Testis (tissue), 3 donors: ENCODE results near the gene TGM5. TPM values are rescaled to one million over a fixed set of nuclear protein-coding genes. Genes with fewer than 3 reads are reported as not detected.

Experiments used
- DNase-seq: peaks from one replicate; pipeline ENCODE4 v3.0.0-alpha.2; 2019
- H3K27ac ChIP-seq, 2 donors: fragments of 200-600 bp; sonication (generic); one replicate each; pipeline ENCODE4 v1.5.1; 2019
- H3K27me3 ChIP-seq: fragments of 200-600 bp; sonication (generic); one replicate; pipeline ENCODE4 v1.5.1; 2019
- H3K36me3 ChIP-seq: fragments of 200-600 bp; sonication (generic); one replicate; pipeline ENCODE4 v1.5.1; 2017; ENCODE audit warnings: low read depth; ENCODE audit errors: missing control alignments
- H3K4me1 ChIP-seq: fragments of 200-600 bp; sonication (generic); one replicate; pipeline ENCODE4 v1.5.1; 2019
- H3K4me3 ChIP-seq, 2 donors: fragments of 200-600 bp; sonication (generic); one replicate each; pipeline ENCODE4 v1.5.1; 2017 to 2019
- H3K9me3 ChIP-seq: fragments of 200-600 bp; sonication (generic); one replicate; pipeline ENCODE4 v1.5.1; 2017
- POLR2A ChIP-seq: fragments of 450-650 bp; IDR thresholded peaks from one replicate; pipeline ENCODE4 v1.6.1; 2017; ENCODE audit warnings: antibody characterized with exemption, mild to moderate bottlenecking, moderate library complexity
- WGBS, 2 donors: methylation state at CpG; one replicate each; pipeline ENCODE4 v1.1.5; 2018; 5-methylcytosine and 5-hydroxymethylcytosine counted together
- intact Hi-C: fragments of 100-400 bp; cut with DNase I; formaldehyde crosslinking; loops from one replicate; pipeline ENCODE4 v1.15.1; 2023; ENCODE audit warnings: low total_unique reads
- polyA plus RNA-seq: library from polyadenylated mRNA; stranded (reverse); fragments of 350-450 nt; fragmentation: Illumina TruSeq; extraction: RNeasy Lipid Tissue Mini Kit (QIAGEN cat#74804); gene quantifications from one replicate; pipeline ENCODE4 v1.2.3, GENCODE V29; 2014; ENCODE audit warnings: low read depth, low replicate concordance; ENCODE audit not compliant: insufficient read depth
- total RNA-seq, 2 donors: library from RNA; depleted of rRNA; stranded (reverse); fragments of >200 nt; gene quantifications; one replicate each; pipeline ENCODE4 v1.2.3, GENCODE V29; 2016
- TF ChIP-seq, protein P1 (sequence below), 3 experiments: fragments of 450-650 bp in 2 of 3; fragments of 200-600 bp in 1 of 3; sonication (generic) in 1 of 3; IDR thresholded peaks; one replicate each; pipeline ENCODE4 v1.5.1; 2016 to 2019; ENCODE audit warnings: antibody characterized with exemption in 3 of 3, mild to moderate bottlenecking in 2 of 3, moderate library complexity in 1 of 3

TGM5 gene
- total and polyA plus RNA-seq, 3 donors from 2014 or later = 0.24 to 2.1 (median 0.43) TPM

DNA sequence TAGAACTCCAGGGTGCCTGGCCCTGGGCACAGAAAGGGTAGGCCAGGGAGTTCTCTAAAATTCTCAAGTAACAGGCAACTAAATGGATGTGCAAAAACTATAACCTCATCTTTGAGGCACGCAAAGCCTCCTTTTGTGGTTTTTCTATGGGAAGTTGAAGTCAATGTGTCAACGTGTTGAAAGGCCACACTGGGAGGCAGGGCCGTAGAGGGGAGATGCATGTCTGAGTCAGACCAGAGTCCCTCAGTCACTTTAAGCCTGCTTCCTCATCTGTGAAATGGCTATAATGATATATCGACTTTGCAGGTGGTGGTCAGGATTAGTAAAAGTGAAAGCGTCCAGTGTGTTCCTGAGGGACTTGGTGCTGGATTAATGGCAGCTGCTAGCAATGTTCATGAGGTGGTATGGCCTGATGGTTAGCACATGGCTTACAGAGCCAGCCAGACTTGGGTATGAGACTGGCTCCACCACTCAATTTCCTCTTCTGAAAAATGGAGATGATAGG lies 17.0 kb downstream of the TGM5 start:
- no peak for DNase-seq
- H3K4me1 ChIP-seq = no peaks in the 10 kb centered on the region
- H3K9me3 ChIP-seq = no peaks in the 10 kb centered on the region
- no peaks in the 10 kb centered on the region for H3K36me3 ChIP-seq
- 64% methylated on average over 5 of the region's 5 CpGs for WGBS, 2 donors
- no peaks in the 10 kb centered on the region for H3K27me3 ChIP-seq
- no peak overlapping the region for H3K4me3 ChIP-seq
- H3K27ac ChIP-seq = no peak overlapping the region
- intact Hi-C loops = no loop called here
- TF ChIP-seq, protein P1, sequence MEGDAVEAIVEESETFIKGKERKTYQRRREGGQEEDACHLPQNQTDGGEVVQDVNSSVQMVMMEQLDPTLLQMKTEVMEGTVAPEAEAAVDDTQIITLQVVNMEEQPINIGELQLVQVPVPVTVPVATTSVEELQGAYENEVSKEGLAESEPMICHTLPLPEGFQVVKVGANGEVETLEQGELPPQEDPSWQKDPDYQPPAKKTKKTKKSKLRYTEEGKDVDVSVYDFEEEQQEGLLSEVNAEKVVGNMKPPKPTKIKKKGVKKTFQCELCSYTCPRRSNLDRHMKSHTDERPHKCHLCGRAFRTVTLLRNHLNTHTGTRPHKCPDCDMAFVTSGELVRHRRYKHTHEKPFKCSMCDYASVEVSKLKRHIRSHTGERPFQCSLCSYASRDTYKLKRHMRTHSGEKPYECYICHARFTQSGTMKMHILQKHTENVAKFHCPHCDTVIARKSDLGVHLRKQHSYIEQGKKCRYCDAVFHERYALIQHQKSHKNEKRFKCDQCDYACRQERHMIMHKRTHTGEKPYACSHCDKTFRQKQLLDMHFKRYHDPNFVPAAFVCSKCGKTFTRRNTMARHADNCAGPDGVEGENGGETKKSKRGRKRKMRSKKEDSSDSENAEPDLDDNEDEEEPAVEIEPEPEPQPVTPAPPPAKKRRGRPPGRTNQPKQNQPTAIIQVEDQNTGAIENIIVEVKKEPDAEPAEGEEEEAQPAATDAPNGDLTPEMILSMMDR (IDR thresholded peaks at IDR 0.05) = no peak
- no peak for TF ChIP-seq POLR2A

DNA sequence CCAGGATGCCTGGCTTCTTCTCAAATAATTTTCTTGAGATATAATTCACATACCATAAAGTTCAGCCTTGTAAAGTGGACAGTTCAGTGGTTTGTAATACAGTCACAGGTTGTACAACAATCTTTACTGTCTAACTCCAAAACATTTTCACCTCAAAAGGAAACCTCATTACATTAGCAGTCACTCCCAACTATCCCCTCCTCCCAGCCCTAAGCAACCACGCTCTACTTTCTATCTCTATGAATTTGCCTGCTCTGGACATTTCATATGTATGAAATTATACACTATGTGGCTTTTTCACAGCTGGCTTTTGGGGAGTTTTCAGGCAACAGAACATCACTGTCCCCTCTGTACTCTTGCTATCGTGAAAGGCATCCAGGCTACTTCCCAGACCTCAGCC lies 17.5 kb downstream of the TGM5 start:
- H3K27ac ChIP-seq = no peak overlapping the region
- no peaks in the 10 kb centered on the region for H3K27me3 ChIP-seq
- WGBS, 2 donors = 81 to 84% methylated on average over 2 of the region's 2 CpGs
- TF ChIP-seq, protein P1 (IDR thresholded peaks at IDR 0.05) = no peak
- TF ChIP-seq POLR2A = no peak
- intact Hi-C loops = no loop called here
- no peak overlapping the region for H3K4me3 ChIP-seq
- H3K4me1 ChIP-seq = no peaks in the 10 kb centered on the region
- no peaks in the 10 kb centered on the region for H3K9me3 ChIP-seq
- H3K36me3 ChIP-seq = no peaks in the 10 kb centered on the region
- no peak for DNase-seq

DNA sequence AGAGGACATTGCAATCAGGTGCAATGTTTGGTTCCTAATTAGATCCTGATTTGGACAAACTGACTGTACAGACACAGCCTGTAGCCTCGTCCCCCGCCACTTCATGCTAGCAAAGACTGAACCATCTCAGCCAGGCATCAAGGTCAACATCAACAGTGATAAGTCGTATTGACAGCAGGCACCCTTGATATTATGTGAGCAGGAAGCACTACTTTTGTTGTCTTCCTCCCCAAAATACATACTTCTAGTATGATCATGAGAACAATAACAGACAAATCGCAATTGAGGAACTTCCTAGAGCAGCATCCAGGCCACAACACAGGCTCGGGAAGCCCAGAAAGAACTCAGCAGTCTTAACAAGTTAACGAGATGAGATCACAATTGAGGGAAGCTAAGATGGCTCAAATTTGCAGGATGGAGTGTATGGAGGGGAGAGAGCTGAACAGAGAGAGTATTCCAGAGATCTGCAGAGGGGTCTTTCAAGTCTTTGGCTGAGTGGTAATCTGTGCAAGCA lies 20.4 kb downstream of the TGM5 start:
- no peak for TF ChIP-seq POLR2A
- TF ChIP-seq, protein P1 (IDR thresholded peaks at IDR 0.05) = no peak
- no peaks in the 10 kb centered on the region for H3K4me1 ChIP-seq
- H3K4me3 ChIP-seq = no peak overlapping the region
- H3K27ac ChIP-seq = no peak overlapping the region
- H3K27me3 ChIP-seq = no peaks in the 10 kb centered on the region
- DNase-seq = no peak
- H3K9me3 ChIP-seq = no peaks in the 10 kb centered on the region
- no peaks in the 10 kb centered on the region for H3K36me3 ChIP-seq
- WGBS, 2 donors = 72 to 76% methylated on average over 6 of the region's 6 CpGs
- intact Hi-C loops = no loop called here

DNA sequence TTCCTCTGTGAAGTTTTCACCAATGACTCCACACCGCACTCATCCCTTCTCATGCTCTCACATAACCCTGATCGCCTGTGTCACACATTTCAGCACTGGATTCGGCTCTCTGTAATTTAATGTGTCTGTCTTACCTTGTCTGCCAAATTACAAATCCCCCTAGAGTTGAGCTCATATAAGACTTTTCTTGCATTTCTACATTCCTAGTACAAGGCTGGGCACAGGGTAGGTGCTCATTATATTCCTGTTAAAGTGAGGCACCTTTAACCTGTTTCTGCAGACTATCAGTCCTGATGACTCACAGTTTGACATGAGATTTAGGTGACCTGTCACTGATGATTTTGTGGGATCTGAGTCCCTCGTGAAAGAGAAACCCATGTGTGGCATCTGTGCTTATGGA lies 22.6 kb downstream of the TGM5 start:
- 92 to 93% methylated on average over 4 of the region's 4 CpGs for WGBS, 2 donors
- H3K4me3 ChIP-seq = no peak overlapping the region
- no peaks in the 10 kb centered on the region for H3K27me3 ChIP-seq
- TF ChIP-seq, protein P1 (IDR thresholded peaks at IDR 0.05) = no peak
- no peak for TF ChIP-seq POLR2A
- no peak for DNase-seq
- no peaks in the 10 kb centered on the region for H3K4me1 ChIP-seq
- H3K27ac ChIP-seq = no peak overlapping the region
- H3K36me3 ChIP-seq = no peaks in the 10 kb centered on the region
- intact Hi-C loops = no loop called here
- H3K9me3 ChIP-seq = no peaks in the 10 kb centered on the region

DNA sequence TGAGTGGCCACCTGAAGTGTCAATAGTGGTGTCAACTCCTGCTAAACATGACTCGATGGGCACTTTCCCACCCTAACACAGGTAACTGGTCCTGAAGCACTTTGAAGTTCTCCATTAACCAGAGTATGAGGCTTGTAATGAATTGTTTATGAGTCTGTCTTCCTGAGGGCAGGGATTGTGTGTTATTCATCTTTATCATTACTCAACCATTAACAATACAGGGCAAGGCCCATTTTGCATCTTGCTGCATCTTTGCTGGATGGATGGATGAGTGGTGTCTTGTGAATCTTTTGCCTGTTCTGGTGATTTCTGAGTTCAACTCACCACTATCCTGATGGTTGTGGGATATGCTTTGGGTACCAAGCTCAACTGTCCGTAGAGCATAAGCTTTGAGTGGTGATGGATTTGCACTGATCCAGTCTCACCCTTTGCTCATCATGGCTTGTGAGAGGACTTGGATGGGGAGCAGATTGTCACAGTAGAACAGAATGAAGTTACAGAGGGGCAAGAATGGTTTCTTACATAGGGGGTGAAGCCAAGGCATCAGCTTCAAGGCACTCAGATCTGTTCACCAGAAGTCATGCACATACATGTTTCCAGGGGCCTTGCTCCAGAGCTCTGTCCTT lies 23.6 kb downstream of the TGM5 start:
- Histone ChIP-seq H3K27ac (no peak overlapping the region), H3K9me3 (no peaks in the 10 kb centered on the region)

More for the DNA sequence above, 23.6 kb downstream of the TGM5 start:
- H3K4me3 ChIP-seq = no peak overlapping the region
- no peaks in the 10 kb centered on the region for H3K27me3 ChIP-seq
- no peaks in the 10 kb centered on the region for H3K4me1 ChIP-seq
- 97 to 100% methylated on average over 2 of the region's 2 CpGs for WGBS, 2 donors
- TF ChIP-seq, protein P1 (IDR thresholded peaks at IDR 0.05) = no peak
- TF ChIP-seq POLR2A = no peak
- DNase-seq = no peak
- intact Hi-C loops = no loop called here
- no peaks in the 10 kb centered on the region for H3K36me3 ChIP-seq
